Glomerular visceral epithelial cell (primary cell): ENCODE measurements around the gene PRPF8.
A peak's percentile ranks its signal among the peaks of the same experiment; 100 is the strongest.
"Not testable (repeated sequence)": the region's sequence is repeated elsewhere in the genome, so short reads cannot be mapped to it uniquely, and the experiment has no call there.

Source experiments
- DNase-seq: peaks from one replicate; pipeline ENCODE4 v3.0.0-alpha.2; 2016; ENCODE audit errors: extremely low spot score

Gene PRPF8

GRCh38 chr17:1684378-1685189, at the start of gene PRPF8:
Gene PRPF8, minus strand, starts transcription at chr17:1684867. Its CDS starts 296 bp downstream, at chr17:1684571.
- DNase-seq: peak; percentile 98

- no peak for DNase-seq
Observed at GRCh38 chr17:1733759-1734158, 49.1 kb upstream of the PRPF8 start.

- DNase-seq: no peak
Observed at GRCh38 chr17:1732833-1733321, 48.2 kb upstream of the PRPF8 start.

DNA sequence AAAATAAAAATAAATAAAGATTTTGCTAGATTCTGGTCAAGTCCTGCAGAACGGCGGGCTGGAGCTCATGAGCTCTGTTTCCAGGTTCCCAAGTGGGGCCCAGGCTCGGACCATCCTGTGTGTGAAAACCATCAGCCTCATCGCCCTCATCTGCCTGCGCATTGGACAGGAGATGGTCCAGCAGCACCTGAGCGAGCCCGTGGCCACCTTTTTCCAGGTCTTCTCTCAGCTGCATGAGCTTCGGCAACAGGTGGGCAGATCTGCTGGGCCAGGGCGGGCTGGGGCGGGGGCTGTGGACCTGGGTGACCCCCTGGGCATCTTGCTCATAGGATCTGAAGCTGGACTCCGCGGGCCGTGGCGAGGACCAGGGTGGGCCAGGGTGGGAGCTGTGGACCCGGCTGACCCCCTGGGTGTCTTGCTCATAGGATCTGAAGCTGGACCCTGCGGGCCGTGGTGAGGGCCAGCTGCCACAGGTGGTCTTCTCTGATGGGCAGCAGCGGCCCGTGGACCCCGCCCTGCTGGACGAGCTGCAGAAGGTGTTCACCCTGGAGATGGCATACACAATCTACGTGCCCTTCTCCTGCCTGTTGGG, 47.7 kb upstream of the PRPF8 start:
- DNase-seq: no peak

GRCh38 chr17:1731194-1731506, 46.5 kb upstream of the PRPF8 start:
- DNase-seq: no peak

DNA sequence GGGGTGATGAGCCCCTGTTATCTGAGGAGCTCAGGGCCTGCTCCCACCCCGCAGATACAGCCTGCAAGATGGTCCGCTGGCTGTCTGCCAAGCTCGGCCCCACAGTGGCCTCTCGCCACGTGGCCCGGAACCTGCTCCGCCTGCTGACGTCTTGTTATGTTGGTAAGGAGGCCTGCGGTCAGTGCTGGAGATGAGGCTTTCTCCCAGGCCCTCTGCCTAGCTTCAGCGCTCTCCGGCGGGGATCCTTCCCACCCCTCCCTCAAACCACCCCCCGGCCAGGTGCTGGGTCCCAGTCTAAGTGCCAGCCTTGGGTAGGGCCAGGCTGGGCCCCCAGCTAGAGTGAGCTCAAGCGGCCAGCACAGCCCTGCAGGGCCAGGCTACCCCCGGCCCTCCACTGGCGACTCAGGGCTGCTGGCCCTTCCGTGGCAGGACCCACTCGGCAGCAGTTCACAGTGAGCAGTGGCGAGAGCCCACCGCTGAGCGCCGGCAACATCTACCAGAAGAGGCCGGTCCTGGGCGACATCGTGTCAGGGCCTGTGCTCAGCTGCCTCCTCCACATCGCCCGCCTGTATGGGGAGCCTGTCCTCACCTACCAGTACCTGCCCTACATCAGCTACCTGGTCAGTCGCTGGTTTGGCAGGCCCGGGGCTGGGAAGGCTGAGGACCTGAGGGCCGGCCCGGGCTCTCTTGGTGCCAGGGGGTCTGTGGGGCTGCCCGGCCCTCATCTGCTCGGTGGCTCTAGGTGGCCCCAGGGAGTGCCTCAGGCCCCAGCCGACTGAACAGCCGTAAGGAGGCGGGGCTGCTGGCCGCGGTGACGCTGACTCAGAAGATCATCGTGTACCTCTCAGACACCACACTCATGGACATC, 45.9 kb upstream of the PRPF8 start:
- DNase-seq: peak; percentile 87

DNA sequence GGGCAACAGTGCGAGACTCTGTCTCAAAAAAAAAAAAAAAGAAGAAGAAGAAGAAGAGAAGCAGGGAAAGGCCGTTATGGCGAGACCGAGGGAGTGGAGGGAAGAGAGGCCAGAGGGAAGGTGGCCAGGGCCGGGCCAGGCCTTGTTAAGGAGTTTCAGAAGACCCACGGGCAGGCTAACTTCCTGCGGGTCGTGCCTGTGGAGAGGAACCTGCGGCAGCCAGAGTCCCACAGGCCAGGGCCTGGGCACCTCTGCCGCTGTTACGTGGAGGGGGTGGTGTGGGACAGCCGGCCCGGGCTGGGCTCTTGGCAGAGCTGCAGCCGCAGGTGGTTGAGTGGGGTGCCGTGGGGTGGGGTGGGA, 45.3 kb upstream of the PRPF8 start:
- no peak for DNase-seq

DNA sequence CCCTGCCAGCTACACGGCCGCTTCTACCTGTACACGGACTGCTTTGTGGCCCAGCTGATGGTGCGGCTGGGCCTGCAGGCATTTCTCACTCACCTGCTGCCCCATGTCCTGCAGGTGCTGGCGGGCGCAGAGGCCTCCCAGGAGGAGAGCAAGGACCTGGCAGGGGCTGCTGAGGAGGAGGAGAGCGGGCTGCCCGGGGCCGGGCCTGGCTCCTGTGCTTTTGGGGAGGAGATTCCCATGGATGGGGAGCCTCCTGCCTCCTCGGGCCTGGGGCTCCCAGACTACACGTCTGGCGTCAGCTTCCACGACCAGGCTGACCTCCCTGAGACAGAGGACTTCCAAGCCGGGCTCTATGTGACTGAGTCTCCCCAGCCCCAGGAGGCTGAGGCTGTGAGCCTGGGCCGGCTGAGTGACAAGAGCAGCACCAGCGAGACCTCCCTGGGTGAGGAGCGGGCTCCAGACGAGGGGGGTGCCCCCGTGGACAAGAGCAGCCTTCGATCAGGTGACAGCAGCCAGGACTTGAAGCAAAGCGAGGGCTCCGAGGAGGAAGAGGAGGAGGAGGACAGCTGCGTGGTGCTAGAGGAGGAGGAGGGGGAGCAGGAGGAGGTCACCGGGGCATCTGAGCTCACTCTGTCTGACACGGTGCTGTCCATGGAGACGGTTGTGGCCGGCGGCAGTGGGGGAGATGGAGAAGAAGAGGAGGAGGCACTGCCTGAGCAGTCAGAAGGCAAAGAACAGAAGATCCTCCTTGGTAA, 43.4 kb upstream of the PRPF8 start:
- no peak for DNase-seq

GRCh38 chr17:1727258-1727789, 42.7 kb upstream of the PRPF8 start:
- DNase-seq: no peak

- DNase-seq: no peak
Observed at GRCh38 chr17:1726626-1727257, 42.1 kb upstream of the PRPF8 start.

GRCh38 chr17:1725642-1726511, 41.2 kb upstream of the PRPF8 start:
- no peak for DNase-seq

- no peak for DNase-seq
Observed at GRCh38 chr17:1724869-1725641, 40.4 kb upstream of the PRPF8 start.

DNA sequence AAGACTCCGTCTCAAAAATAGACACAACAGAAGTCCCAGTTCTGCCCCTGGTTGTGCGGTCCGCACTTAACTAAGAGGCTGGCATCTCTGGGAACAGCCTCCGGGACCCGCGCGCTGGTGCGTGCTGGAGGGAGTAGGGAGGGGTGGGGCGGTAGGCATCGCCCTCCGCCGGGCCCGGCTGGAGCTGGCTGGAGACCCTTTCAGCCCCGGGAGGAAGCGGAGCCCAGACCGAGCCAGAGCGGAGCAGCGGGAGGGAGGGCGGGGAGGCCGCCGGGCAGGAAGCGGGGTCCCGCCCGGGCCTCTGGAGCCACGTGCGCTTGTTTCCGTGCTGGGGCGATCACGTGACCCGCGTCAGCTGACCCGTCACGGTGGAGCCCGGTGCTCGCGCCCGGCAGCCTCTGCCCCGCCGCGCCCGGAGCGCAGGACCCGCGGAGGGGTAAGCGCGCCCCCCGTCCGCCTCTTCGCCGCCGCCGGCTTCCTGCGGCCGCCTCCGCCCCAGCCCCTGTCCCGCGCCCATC, 39.7 kb upstream of the PRPF8 start, which contains the start of gene WDR81:
Gene WDR81, plus strand, starts transcription at position 354 of the 518 bp plus-strand sequence. CDS start 256 bp downstream, outside the sequence.
- DNase-seq: peak; percentile 79

DNA sequence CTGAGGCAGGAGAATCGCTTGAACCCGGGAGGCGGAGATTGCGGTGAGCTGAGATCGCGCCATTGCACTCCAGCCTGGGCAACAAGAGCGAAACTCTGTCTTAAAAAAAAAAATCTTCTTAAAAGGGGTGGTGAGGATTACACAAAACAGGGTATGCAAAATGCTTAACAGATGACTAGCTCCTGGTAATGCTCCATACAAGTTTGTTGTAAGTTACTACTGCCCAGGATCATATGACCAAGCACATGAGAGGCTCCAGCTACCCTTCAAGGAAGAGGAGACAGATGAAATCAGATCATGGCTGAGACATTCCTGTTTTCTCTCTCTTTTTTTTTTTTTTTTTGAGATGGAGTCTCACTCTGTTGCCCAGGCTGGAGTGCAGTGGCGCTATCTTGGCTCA, 37.4 kb upstream of the PRPF8 start:
- not testable (repeated sequence) for DNase-seq

DNA sequence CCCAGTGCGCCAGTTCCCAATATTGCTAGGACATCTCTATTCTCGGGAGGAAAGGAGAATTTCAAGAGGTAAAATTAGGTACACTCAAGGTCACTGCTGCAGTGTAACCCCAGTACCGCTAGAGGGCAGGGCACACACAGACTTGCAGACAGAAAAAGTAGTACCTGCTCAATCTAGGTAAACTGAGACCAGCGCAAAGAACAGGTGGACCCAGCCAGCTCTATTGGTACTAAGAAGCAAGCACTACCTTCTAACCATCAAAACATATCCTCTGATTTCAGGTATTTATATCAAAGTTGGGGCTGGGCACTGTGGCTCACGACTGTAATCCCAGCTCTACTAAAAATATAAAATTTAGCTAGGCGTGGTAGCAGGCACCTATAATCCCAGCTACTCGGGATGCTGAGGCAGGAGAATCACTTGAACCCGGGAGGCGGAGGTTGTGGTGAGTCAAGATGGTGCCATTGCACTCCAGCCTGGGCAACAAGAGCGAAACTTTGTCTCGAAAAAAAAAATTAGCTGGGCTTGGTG, 36.3 kb upstream of the PRPF8 start:
- DNase-seq: peak; percentile 59

GRCh38 chr17:1718362-1719165, 33.9 kb upstream of the PRPF8 start:
- no peak for DNase-seq

- peak; percentile 99 for DNase-seq
Observed at GRCh38 chr17:1716912-1717695, 32.4 kb upstream of the PRPF8 start.
